NCI-H2081 treated with DMSO at 0.1 percent for 48 hours (cell line): ENCODE data around the gene CSNK1D.

ENCODE experiments used
- DNase-seq: peaks from one replicate; lab custom pipeline; 2025; lab: John Stamatoyannopoulos, UW

CSNK1D gene

GRCh38 chr17:82238472-82239201 lies 34.9 kb downstream of the CSNK1D start:
- peak; percentile 16 for DNase-seq

GRCh38 chr17:82237746-82238471 lies 35.6 kb downstream of the CSNK1D start:
- no peak for DNase-seq

GRCh38 chr17:82237083-82237745 lies 36.3 kb downstream of the CSNK1D start:
- no peak for DNase-seq

- DNase-seq = peak; percentile 25
Observed at GRCh38 chr17:82236142-82236971, 37.1 kb downstream of the CSNK1D start.

- no peak for DNase-seq
Observed at GRCh38 chr17:82235775-82236141, 37.7 kb downstream of the CSNK1D start.

GRCh38 chr17:82235056-82235774 lies 38.3 kb downstream of the CSNK1D start:
- no peak for DNase-seq

GRCh38 chr17:82234211-82235055 lies 39.1 kb downstream of the CSNK1D start:
- no peak for DNase-seq

- no peak for DNase-seq
Observed at GRCh38 chr17:82232876-82233785, 40.4 kb downstream of the CSNK1D start.

- no peak for DNase-seq
Observed at GRCh38 chr17:82232322-82232820, 41.1 kb downstream of the CSNK1D start.

GRCh38 chr17:82231562-82232321 lies 41.8 kb downstream of the CSNK1D start:
- DNase-seq = no peak

- DNase-seq = no peak
Observed at GRCh38 chr17:82231312-82231561, 42.3 kb downstream of the CSNK1D start.

GRCh38 chr17:82230609-82231311 lies 42.7 kb downstream of the CSNK1D start:
- no peak for DNase-seq

GRCh38 chr17:82229698-82230608 lies 43.5 kb downstream of the CSNK1D start:
- no peak for DNase-seq

GRCh38 chr17:82228842-82229697 lies 44.4 kb downstream of the CSNK1D start, which contains the start of gene SLC16A3:
Gene SLC16A3 (plus strand): TSS chr17:82229042. CDS start chr17:82236009, 6,967 bp downstream.
- DNase-seq = no peak

GRCh38 chr17:82228278-82228841 lies 45.1 kb downstream of the CSNK1D start:
- DNase-seq = no peak
